MCF 10A (cell line): Measurements from ENCODE around the gene RALGDS. TPM values are rescaled to one million over a fixed set of nuclear protein-coding genes. Genes with fewer than 3 reads are reported as not detected.

Experiments
- BruUV-seq: library from RNA; stranded (reverse); fragments of 400-500 nt; replicated peaks from 2 replicates; lab custom pipeline; 2021; lab: Mats Ljungman, UMichigan
- CTCF ChIA-PET: fragments of 300-600 bp; sonication (Branson Sonifier 250); formaldehyde crosslinking; extraction: SDS; loops from one replicate; lab custom pipeline; 2021; ENCODE audit warnings: antibody characterized with exemption, inconsistent platforms; lab: Yijun Ruan, JAX
- POLR2A ChIA-PET: fragments of 300-600, 350-650 bp; sonication (Branson Sonifier 250); formaldehyde crosslinking; extraction: SDS; loops from one replicate; lab custom pipeline; 2020; ENCODE audit warnings: antibody characterized with exemption, inconsistent platforms; lab: Yijun Ruan, JAX
- DNase-seq: peaks from one replicate; pipeline ENCODE4 v3.0.0-alpha.2; 2018; ENCODE audit not compliant: unreplicated experiment
- H3K27ac Mint-ChIP-seq: one replicate; pipeline ENCODE4 v1.8.0; 2022; ENCODE audit warnings: mild to moderate bottlenecking, low read depth, mixed read lengths; ENCODE audit not compliant: unreplicated experiment
- H3K27me3 Mint-ChIP-seq: one replicate; pipeline ENCODE4 v1.8.0; 2022; ENCODE audit warnings: mixed read lengths; ENCODE audit not compliant: insufficient read depth, unreplicated experiment
- H3K36me3 Mint-ChIP-seq: one replicate; pipeline ENCODE4 v1.8.0; 2022; ENCODE audit warnings: mild to moderate bottlenecking, moderate library complexity, mixed read lengths; ENCODE audit not compliant: insufficient read depth, unreplicated experiment
- H3K4me1 Mint-ChIP-seq: one replicate; pipeline ENCODE4 v1.8.0; 2022; ENCODE audit warnings: mixed read lengths; ENCODE audit not compliant: insufficient read depth, unreplicated experiment
- H3K4me3 Mint-ChIP-seq: one replicate; pipeline ENCODE4 v1.8.0; 2022; ENCODE audit warnings: mild to moderate bottlenecking, moderate library complexity, mixed read lengths; ENCODE audit not compliant: unreplicated experiment
- H3K9me3 Mint-ChIP-seq: one replicate; pipeline ENCODE4 v1.8.0; 2022; ENCODE audit warnings: mixed read lengths; ENCODE audit not compliant: unreplicated experiment
- CTCF ChIP-seq: fragments of 200-600 bp; IDR thresholded peaks from one replicate; pipeline ENCODE4 v1.8.0; 2022; ENCODE audit warnings: antibody characterized with exemption, mild to moderate bottlenecking; ENCODE audit not compliant: unreplicated experiment
- intact Hi-C: fragments of 100-400 bp; cut with micrococcal nuclease; formaldehyde crosslinking; loops from 2 replicates; pipeline ENCODE4 v1.14.1; 2022
- total RNA-seq: library from RNA; stranded (reverse); gene quantifications from 2 replicates; pipeline ENCODE4 v1.2.3, GENCODE V29; 2022

RALGDS gene
- total RNA-seq, 1 experiment from 2014 or later: 14.2 TPM

DNA sequence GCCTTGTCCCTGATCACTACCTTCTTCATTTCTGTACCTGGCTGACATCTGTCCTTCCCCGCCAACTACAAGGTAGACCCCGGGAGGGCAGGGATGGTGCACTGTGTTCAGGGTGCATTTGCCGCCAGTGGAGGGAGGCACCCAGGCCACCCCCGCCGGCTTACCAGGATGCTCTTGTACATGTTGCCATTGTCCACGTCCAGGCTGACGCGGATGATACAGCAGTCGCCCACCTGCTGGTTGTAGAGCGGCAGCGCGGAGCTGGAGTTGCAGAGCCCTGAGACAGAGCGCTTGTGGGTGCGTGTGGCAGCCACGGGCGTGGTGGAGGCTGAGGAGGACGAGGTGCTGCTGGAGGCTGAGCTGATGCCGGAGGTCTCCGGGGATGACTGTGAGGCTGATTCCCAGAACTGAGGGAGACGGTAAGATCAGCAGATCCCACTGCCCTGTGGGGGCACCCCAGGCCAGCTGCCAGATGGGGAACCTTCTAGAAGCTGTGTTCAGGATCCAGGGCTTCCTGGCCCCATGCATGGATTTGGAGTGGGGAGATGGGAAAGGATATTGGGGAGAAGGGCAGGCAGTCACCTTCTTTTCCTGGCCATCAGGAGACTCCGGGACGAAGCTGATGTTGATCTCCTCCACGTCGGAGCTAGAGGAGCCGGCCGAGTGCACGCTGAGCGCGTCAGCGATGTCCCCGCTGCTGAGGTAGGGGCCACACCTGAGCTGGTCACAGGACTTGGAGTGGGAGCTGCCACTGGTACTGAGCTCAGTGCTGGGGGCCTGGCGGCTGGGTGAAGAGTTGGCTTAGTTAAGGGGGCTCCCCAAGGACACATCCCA, 19.5 kb downstream of the RALGDS start:
- H3K4me3 Mint-ChIP-seq: no peak overlapping the region
- H3K4me1 Mint-ChIP-seq: no peaks in the 10 kb centered on the region
- H3K9me3 Mint-ChIP-seq: peaks cover under 1% of the 10 kb centered on the region
- ChIA-PET CTCF (interaction anchor here (0.7 to 10.7 kb wide), 11 partner anchors 9 to 336 kb away, joined by 3 to 183 read pairs (median 4); no protein-coding TSS in a partner anchor), POLR2A (interaction anchor here (0.7 kb wide), 1 partner anchor 27 kb away, joined by 3 read pairs; no protein-coding TSS in a partner anchor)
- no peak for TF ChIP-seq CTCF
- no peaks in the 10 kb centered on the region for H3K27me3 Mint-ChIP-seq
- intact Hi-C loops: no loop called here
- no peak for DNase-seq
- no peak overlapping the region for H3K27ac Mint-ChIP-seq
- no TSS peak for BruUV-seq
- H3K36me3 Mint-ChIP-seq: peaks cover 46% of the 10 kb centered on the region

- Mint-ChIP-seq H3K27ac (no peak overlapping the region), H3K9me3 (peaks cover 8% of the 10 kb centered on the region), H3K4me1 (no peaks in the 10 kb centered on the region), H3K36me3 (peaks cover 45% of the 10 kb centered on the region), H3K27me3 (no peaks in the 10 kb centered on the region), H3K4me3 (no peak overlapping the region)
- intact Hi-C loops: no loop called here
- BruUV-seq: no TSS peak
- CTCF ChIA-PET: interaction anchor here (0.9 to 10.7 kb wide), 5 partner anchors 10 to 60 kb away, joined by 3 to 183 read pairs (median 3); no protein-coding TSS in a partner anchor
- DNase-seq: no peak
- POLR2A ChIA-PET: no interaction called here
- TF ChIP-seq CTCF: no peak
These were observed 20.3 kb downstream of the RALGDS start for GRCh38 chr9:133100506-133101355.

DNA sequence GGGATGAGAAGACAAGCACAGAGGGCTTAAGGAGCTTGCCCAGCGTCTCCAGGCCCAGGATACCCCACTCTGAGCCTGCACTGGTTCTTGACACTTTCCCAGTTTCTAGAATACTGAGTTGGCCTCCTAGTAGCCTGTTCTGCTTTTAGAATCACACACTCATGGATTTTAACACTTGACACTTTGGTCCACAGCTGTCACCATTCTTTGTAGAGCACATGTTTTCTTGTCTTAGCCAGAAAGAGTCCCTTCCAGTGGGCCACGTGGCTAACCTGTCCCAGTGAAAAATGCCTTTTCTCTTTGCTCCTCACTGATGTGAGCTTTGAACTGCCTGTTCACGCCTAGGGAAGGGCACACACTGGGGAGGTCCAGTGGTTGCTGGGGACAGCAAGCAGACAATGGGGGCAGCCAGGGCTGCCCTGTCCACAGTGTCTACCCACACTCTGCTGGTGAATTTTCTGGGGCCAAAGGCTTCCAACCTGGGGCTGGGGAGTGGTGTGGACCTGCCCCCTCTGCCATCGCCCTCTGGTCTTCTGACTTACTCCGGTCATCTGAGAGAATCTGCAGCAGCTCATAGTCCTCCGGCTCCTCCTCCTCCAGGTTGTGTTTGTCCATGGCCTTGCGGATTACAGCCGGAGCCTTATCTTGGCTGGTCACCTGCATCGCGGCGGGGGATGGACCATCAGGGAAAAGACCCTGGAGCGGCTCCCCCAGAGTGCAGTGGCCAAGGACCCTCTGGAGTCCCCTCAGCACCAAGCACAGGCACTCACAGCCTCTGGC, 21.1 kb downstream of the RALGDS start:
- H3K4me3 Mint-ChIP-seq: no peak overlapping the region
- peaks cover 8% of the 10 kb centered on the region for H3K9me3 Mint-ChIP-seq
- peaks cover 43% of the 10 kb centered on the region for H3K36me3 Mint-ChIP-seq
- intact Hi-C loops: no loop called here
- TF ChIP-seq CTCF: no peak
- POLR2A ChIA-PET: interaction anchor here (0.8 kb wide), 1 partner anchor 8 kb away, joined by 3 read pairs; no protein-coding TSS in a partner anchor
- CTCF ChIA-PET: interaction anchor here (0.6 to 1.1 kb wide), 4 partner anchors 10 to 385 kb away, joined by 3 to 5 read pairs (median 4); no protein-coding TSS in a partner anchor
- no peaks in the 10 kb centered on the region for H3K4me1 Mint-ChIP-seq
- H3K27ac Mint-ChIP-seq: no peak overlapping the region
- no peaks in the 10 kb centered on the region for H3K27me3 Mint-ChIP-seq
- no peak for DNase-seq
- BruUV-seq: no TSS peak
